ENCODE data around the gene TET2. TPM values are rescaled to one million over a fixed set of nuclear protein-coding genes. Genes with fewer than 3 reads are reported as not detected.
A peak's percentile ranks its signal among the peaks of the same experiment; 100 is the strongest.

Gene TET2
- polyA plus RNA-seq, 6 donors from 2014 or later, result 8.2 to 34.5 (median 27.7) TPM

DNA sequence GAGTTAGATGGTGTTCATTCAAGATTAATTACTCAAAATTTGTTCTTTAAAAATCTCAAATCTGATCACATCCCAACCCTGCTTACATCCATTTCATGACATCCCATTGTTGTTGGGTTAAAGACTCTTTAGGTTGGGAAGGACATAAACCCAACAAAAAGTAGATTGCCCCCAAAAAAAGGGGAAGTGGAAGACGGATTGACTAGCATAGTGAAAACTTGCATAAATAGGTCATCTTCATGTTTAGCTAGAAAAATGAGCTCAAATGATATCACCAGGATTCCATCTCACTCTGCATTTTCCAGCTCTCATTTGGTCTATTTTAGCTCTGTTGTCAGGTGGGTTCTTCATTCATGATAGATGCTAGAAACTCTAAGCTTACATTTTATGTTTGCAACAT, 18.5 kb upstream of the TET2 start:
- Mint-ChIP-seq H3K27ac (no peak overlapping the region), H3K4me3 (no peak overlapping the region), H3K27me3 (peaks cover 0 to 17% (median 4%) of the 10 kb centered on the region in 3 donors), H3K9me3 (no peaks in the 10 kb centered on the region), H3K4me1 (peaks cover 0 to 3% (median 0%) of the 10 kb centered on the region in 3 donors), H3K36me3 (no peaks in the 10 kb centered on the region)
- DNase-seq (no peak), ATAC-seq (ENCODE audit: low read depth in 2 of 2) (no peak)

DNA sequence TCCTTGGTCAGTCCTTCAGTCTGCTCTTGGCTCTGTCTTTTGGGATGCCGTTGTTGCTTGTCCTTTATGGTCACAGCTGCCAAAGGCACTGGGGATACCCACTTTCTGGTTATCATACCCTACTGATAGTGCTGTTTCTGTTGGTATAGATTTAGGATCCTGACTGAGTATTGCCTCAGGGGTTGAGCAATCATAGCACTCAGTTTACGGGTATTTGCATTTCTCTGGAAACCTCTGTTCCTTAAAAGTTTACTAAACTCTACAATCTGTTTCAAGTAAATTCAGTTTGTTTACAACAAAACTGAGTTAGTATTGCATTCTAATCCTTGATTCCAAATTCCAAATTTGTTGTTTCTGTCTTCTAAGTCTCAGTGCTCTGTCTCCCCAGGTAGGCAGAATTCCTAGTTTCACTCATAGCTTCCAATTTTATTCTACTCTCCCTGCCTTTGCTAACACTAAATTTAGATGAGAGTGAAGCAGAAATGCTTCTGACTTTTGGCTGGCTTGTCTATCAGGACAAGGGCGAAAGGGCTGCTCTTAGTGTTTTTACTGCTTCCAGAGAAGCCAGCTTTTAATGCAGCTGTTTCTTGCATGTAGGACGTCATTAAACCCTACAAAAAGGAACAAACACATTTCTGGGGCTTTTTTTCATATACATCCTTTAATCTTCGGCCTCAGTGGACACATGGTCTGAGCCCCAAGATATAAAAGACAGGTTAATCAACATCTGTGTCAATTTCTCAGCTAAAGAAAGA, 17.2 kb upstream of the TET2 start:
- no peak overlapping the region for H3K4me3 Mint-ChIP-seq
- H3K27me3 Mint-ChIP-seq, result peaks cover 0 to 17% (median 4%) of the 10 kb centered on the region in 3 donors
- ATAC-seq (ENCODE audit: low read depth in 2 of 2), result no peak

DNA sequence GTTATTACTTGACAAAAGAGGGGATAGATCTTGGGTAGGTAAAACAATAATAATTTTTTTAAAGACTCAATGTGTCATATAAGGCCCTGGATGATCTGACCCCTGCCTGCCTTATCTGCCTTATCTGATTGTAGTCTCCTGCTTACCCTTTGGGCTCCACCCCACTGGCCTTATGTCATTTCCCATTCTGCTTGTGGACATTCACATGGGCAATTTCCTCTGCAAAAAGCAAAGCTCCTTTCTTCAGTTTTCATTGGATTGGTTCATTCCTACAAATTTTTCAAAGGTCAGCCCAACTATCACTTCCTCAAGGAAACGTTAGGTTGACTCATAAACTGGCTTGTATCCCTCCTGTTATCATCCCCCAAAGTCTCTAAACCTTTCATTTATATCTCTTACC, 15.7 kb upstream of the TET2 start:
- H3K36me3 Mint-ChIP-seq, result no peaks in the 10 kb centered on the region
- DNase-seq, result no peak
- peaks cover 0 to 17% (median 4%) of the 10 kb centered on the region in 3 donors for H3K27me3 Mint-ChIP-seq
- H3K9me3 Mint-ChIP-seq, result no peaks in the 10 kb centered on the region
- H3K27ac Mint-ChIP-seq, result no peak overlapping the region
- ATAC-seq (ENCODE audit: low read depth in 2 of 2), result no peak
- no peak overlapping the region for H3K4me3 Mint-ChIP-seq
- peaks cover 0 to 3% (median 0%) of the 10 kb centered on the region in 3 donors for H3K4me1 Mint-ChIP-seq

More for the DNA sequence above, 17.2 kb upstream of the TET2 start:
- DNase-seq, result no peak
- H3K27ac Mint-ChIP-seq, result no peak overlapping the region
- H3K9me3 Mint-ChIP-seq, result no peaks in the 10 kb centered on the region
- H3K4me1 Mint-ChIP-seq, result peaks cover 0 to 3% (median 0%) of the 10 kb centered on the region in 3 donors
- H3K36me3 Mint-ChIP-seq, result no peaks in the 10 kb centered on the region

DNA sequence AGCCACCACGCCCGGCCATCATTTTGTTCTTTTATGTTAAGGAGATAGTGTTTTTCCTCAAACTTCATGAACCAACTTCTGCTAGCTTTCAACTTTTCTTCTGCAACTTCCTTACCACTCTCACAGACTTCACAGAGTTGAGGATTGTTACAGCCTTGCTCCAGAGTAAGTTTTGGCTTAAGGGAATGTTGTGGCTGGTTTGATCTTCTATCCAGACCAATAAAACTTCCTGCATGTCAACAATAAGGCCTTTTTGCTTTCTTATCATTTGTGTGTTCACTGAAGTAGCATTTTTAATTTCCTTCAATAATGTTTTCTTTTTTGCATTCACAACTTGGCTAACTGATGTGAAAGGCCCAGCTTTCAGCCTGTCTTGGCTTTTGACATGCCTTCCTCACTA, 12.7 kb upstream of the TET2 start:
- H3K27me3 Mint-ChIP-seq, result peaks cover 0 to 17% (median 10%) of the 10 kb centered on the region in 3 donors
- DNase-seq, result no peak
- H3K27ac Mint-ChIP-seq, result no peak overlapping the region
- ATAC-seq (ENCODE audit: low read depth in 2 of 2), result no peak
- no peaks in the 10 kb centered on the region for H3K36me3 Mint-ChIP-seq
- H3K4me1 Mint-ChIP-seq, result no peaks in the 10 kb centered on the region
- H3K9me3 Mint-ChIP-seq, result no peaks in the 10 kb centered on the region
- H3K4me3 Mint-ChIP-seq, result no peak overlapping the region

DNA sequence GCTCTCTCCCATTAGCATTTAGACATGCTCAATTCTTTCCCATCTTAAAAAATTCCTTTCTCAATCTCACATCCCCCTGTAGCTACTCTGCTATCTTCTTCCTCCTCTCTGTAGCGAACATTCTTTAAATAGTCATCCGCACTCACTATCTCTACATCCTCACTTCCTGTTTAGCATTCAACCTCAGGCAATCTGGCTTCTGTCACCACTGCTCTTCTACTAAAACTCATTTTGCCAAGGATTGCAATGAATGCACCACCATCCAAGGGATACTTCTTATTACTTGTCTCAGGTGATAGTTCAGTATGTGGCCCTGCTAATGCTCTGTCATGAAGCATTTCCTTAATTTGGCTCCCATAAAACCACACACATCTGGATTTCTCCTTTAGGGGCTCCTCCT, 10.9 kb upstream of the TET2 start:
- no peak overlapping the region for H3K27ac Mint-ChIP-seq
- no peaks in the 10 kb centered on the region for H3K36me3 Mint-ChIP-seq
- H3K27me3 Mint-ChIP-seq, result peaks cover 0 to 10% (median 5%) of the 10 kb centered on the region in 3 donors
- H3K4me1 Mint-ChIP-seq, result no peaks in the 10 kb centered on the region
- no peak for DNase-seq
- no peaks in the 10 kb centered on the region for H3K9me3 Mint-ChIP-seq
- ATAC-seq (ENCODE audit: low read depth in 2 of 2), result no peak
- H3K4me3 Mint-ChIP-seq, result no peak overlapping the region

DNA sequence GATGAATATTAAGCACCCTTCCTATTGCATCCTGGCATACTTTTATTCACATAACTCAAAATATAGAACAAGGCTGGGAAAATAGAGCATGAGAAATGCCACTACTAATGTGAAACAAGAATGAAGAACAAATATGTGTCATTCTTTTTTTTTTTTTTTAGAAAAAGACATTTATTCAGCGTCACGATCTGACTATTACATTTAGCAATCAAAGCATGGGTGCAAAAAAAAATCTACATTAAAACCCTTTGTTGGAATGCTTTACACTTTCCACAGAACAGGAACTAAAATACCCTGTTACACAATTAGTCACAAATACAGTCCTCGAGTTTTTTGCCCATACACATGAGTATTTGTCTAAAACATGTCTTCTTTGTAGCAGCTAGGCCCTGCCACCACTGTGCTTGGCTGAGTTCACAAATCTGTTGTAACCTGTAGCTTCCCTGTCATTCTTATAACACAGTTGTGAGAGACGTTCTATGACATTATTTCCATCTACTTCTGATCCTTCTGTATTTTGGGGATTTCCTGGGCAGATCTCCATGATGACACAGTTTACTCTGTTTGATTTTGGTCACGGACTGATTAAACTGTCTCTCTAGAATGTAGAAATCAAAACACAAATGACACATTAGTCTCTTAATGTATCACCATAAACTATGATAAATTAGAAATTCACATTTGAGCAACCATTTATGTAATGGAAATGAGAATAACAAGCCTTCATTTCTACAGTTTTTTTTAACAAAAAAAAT, 9.4 kb upstream of the TET2 start:
- no peak for ATAC-seq (ENCODE audit: low read depth in 2 of 2)
- Mint-ChIP-seq H3K4me3 (no peak overlapping the region), H3K4me1 (no peaks in the 10 kb centered on the region), H3K36me3 (no peaks in the 10 kb centered on the region), H3K27me3 (peaks cover 0 to 6% (median 0%) of the 10 kb centered on the region in 3 donors), H3K9me3 (no peaks in the 10 kb centered on the region), H3K27ac (no peak overlapping the region)
- DNase-seq, result no peak

DNA sequence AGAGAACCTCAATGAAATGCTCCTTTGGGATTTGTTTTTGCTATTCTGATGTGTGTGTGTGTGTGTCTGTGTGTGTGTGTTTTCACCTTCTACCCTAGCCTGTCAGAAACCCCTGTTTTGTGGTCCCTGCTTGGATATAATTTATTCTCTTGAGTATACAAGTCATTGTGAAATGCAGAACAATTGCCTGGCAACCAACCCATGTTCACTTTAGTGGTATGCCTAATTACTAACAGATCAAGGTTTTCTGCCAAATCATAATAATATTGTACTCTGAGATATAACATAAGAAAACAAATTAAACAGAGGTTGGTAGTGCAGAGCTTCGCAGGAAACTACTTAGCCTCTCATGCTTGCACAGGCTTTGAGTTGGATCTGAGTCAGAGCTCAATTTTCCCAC, 7.0 kb upstream of the TET2 start:
- Mint-ChIP-seq H3K9me3 (no peaks in the 10 kb centered on the region), H3K4me1 (peaks cover 0 to 2% (median 0%) of the 10 kb centered on the region in 3 donors), H3K27ac (no peak overlapping the region), H3K27me3 (peaks cover 0 to 6% (median 0%) of the 10 kb centered on the region in 3 donors), H3K4me3 (no peak overlapping the region), H3K36me3 (no peaks in the 10 kb centered on the region)
- ATAC-seq (ENCODE audit: low read depth in 2 of 2), result no peak
- no peak for DNase-seq

DNA sequence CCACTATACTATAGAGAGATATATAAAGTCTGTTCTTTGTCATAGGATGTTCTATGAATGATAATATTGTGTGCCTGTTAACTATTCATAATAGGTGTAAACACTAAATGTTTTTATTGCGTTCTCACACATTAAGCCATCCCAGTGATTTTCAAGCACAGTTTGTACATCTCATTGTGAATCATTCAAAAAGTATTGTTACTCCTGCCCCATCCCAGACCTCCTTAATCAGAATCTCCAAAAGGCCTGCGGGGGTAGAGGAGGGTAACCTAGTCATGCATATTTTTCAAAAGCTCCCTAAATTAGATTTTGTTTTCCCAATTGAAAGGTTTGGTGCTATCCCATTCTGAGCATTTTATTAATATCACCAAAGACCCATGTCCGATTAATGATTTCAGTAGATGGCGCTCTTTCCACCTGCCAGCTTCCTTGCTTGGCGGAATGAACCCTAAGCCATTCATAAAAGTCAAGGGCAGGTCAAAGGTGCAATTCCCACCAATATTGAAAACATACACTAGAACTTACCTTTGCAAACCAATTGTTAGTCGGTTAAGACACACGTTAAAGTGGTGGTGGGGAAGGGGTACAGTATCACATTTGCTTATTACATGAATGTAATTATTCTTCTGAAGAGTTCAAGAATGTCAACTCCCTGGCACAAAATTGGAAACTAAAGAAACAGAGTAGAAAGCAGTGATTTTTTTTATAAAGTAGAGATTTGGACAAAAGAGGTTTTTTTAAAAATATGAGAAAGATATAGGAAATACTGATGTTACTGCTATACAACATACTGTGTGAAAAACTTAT, 5.8 kb upstream of the TET2 start:
- H3K4me1 Mint-ChIP-seq, result peaks cover 8 to 13% (median 9%) of the 10 kb centered on the region in 3 donors
- peak; percentile 31 to 46 for ATAC-seq (ENCODE audit: low read depth in 2 of 2)
- no peak overlapping the region for H3K27ac Mint-ChIP-seq

DNA sequence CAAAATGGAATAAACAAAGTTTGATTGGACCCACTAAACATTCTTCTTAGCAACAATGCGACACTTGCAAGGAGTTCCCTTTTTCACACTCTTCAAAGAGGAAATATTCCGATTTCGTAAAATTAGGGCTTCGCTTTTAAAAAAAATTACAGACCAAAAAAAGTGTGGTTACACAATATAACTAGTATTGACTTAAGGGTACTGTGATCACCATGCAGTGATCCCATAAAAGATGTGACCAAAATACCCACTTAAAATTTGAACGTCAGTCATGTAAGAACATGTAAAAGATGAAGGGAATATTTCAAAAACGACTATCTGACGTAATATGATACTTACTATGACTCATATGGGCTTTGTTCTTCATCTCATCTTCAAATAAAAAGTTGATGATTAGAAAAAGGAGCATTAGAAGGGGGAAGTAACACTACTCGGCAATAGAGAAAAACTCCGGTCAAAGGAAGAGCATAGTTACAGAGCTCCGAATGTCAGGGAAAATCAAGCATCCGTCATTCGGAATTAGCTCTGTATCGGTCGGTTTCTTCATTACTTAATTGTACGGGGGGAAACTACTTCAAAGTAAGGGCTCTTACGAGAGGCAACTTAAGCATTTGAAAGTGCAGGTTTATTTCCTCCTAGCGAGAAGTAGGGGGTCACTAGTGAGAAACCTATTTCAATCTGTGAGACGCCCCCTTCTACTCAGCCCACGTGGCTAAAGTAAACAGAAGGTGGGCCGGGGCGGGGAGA, 1.3 kb upstream of the TET2 start:
- Mint-ChIP-seq H3K36me3 (no peaks in the 10 kb centered on the region), H3K27me3 (no peaks in the 10 kb centered on the region), H3K4me3 (peak overlapping the region; percentile 96 to 100 (median 98)), H3K4me1 (peaks cover 31 to 42% (median 35%) of the 10 kb centered on the region in 3 donors), H3K9me3 (no peaks in the 10 kb centered on the region), H3K27ac (peak overlapping the region; percentile 58 to 99 (median 96))
- ATAC-seq (ENCODE audit: low read depth in 2 of 2) (peak; percentile 31 to 32), DNase-seq (peak; percentile 44)

More for the DNA sequence above, 5.8 kb upstream of the TET2 start:
- Mint-ChIP-seq H3K9me3 (no peaks in the 10 kb centered on the region), H3K4me3 (peak overlapping the region in 1 of 8 donors; percentile 42), H3K27me3 (peaks cover 0 to 6% (median 0%) of the 10 kb centered on the region in 3 donors), H3K36me3 (no peaks in the 10 kb centered on the region)
- peak; percentile 54 for DNase-seq

DNA sequence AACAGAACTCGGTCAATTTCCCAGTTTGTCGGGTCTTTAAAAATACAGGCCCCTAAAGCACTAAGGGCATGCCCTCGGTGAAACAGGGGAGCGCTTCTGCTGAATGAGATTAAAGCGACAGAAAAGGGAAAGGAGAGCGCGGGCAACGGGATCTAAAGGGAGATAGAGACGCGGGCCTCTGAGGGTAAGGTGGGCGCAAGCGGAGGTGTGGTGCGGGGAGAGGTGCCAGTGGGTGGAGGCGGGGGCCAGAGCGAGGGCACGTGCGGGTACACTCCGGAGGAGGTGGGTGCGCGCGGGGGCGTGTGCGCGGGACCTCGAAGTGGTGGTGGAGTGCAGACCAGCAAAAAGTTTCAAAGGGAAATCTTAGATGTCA, 787 bp upstream of the TET2 start:
- peaks cover 35 to 47% (median 35%) of the 10 kb centered on the region in 3 donors for H3K4me1 Mint-ChIP-seq
- H3K4me3 Mint-ChIP-seq, result peak overlapping the region; percentile 96 to 100 (median 98)
- H3K9me3 Mint-ChIP-seq, result no peaks in the 10 kb centered on the region
- peak; percentile 31 to 42 for ATAC-seq (ENCODE audit: low read depth in 2 of 2)
- no peaks in the 10 kb centered on the region for H3K36me3 Mint-ChIP-seq
- H3K27ac Mint-ChIP-seq, result peak overlapping the region; percentile 58 to 99 (median 96)
- peak; percentile 50 for DNase-seq
- H3K27me3 Mint-ChIP-seq, result no peaks in the 10 kb centered on the region

DNA sequence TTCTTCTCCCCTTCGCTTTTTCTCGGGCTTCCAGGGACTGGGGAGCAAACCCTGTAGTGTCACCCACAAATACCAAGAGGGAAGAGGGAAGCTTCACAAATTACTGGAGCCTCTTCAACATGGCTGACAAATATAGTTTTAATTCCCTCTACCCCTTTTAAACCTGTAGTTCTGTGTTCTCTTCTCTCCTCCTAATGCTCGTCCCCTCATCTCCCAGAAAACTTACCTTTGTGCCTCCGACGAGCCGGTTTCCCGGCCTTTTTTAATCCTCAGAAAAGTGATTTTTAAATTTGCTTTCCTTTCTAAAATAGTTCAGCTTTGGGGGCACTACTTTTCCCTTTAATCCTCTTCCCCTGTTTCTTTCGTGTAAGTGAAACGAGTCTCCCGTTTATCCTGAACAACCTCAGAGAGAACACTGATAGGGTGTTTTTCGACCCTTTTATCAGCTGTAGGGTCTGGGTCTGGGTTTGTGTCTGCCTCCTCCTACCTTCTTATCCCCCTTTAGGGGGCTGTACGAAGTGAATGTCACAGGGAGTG, 408 bp downstream of the TET2 start:
- ATAC-seq (ENCODE audit: low read depth in 2 of 2), result peak; percentile 7 to 10
- Mint-ChIP-seq H3K4me3 (peak overlapping the region; percentile 97 to 100 (median 100)), H3K4me1 (peaks cover 35 to 50% (median 35%) of the 10 kb centered on the region in 3 donors), H3K9me3 (no peaks in the 10 kb centered on the region), H3K27me3 (no peaks in the 10 kb centered on the region), H3K36me3 (no peaks in the 10 kb centered on the region), H3K27ac (peak overlapping the region; percentile 98 to 100 (median 99))
- DNase-seq, result peak; percentile 6

DNA sequence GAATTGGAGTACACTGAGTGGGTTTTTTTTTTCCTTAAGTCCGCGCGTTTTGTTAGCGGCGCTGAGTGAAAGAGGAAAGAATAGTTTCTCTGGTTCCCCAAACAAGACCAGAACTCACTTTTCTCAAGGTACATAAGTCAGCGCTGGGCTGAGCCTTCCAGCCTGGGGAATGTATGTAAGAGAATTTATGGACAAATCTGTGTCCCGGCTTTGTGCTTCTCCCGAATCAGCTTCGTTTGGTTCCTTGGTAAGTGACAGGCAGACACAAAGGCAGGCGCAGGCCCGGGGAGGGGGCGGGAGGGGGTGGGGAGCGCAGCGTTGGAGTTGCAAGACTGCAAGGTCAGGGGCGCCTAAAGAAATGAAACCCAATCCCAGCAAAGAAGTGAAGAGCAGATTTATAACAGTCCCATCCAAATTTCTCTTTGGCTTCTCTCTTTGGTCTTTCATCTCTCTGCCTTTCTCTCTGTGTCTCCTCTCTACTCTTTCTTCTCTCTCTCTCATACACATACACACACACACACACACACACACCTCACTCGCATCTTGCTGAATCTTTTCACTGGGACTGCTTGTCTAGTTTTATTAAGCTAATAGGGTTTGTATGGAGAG, 981 bp downstream of the TET2 start:
- Mint-ChIP-seq H3K4me1 (peaks cover 35 to 50% (median 35%) of the 10 kb centered on the region in 3 donors), H3K4me3 (peak overlapping the region; percentile 97 to 100 (median 100)), H3K36me3 (no peaks in the 10 kb centered on the region), H3K27ac (peak overlapping the region; percentile 98 to 100 (median 99)), H3K27me3 (no peaks in the 10 kb centered on the region), H3K9me3 (no peaks in the 10 kb centered on the region)
- DNase-seq, result peak; percentile 21
- ATAC-seq (ENCODE audit: low read depth in 2 of 2), result no peak

All from naive B cell (primary cell).